ENCODE results near the gene CAMTA1.
"Not testable (repeated sequence)": the region's sequence is repeated elsewhere in the genome, so short reads cannot be mapped to it uniquely, and the experiment has no call there.

Gene CAMTA1

GRCh38 chr1:7404046-7404742 lies 618.9 kb downstream of the CAMTA1 start:
- no peak for DNase-seq

DNA sequence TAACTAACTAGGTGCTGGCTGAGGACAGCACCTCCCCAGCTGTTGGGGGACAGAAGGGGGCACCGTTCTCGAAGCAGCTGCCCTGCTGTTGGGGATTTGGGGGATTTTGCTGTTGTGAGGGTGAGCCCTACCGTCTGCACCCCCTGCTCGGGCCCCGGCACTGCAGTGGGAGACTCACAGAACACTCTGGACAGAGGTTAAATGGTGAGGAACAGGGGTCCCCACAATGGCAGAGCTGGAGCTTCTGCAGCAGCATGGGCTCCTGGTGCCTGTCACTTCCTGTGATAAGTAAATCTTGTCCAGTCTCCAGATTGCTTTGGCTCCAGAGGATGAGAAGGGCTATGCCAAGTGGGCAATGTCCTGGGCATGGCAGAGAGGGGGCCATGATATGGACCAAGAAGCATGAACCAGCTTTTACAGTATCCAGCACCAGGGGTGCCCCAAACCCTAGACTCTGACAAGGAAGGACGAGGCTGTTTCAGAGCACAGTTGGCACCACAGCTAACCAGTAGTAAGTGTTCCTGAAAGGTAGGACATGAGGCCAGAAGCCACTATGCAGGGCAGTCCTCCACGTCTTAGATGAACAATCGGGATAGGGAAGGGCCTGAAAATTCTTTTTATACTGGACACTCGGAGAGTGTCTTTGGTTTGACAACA lies 620.7 kb downstream of the CAMTA1 start:
- DNase-seq: no peak

- DNase-seq: no peak
Observed at GRCh38 chr1:7406641-7407543, 621.6 kb downstream of the CAMTA1 start.

DNA sequence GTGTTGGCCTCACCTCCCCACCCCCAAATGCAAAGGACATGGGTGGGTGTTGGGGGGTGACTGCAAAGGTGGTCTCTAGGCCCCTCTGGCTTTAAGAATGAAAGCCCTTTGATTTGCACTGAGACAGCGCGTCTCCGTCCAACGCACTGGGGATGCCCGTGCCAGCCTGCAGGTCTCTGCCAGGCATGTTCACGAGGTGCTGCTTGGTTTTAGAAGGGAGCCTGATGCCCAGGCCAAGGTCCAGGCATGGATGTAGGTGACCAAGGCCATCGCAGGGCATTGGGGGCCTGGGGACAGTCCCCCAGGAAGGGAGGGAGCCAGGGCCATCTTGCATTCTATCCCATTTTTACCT lies 622.3 kb downstream of the CAMTA1 start:
- no peak for DNase-seq

- DNase-seq: no peak
Observed at GRCh38 chr1:7407980-7408770, 622.9 kb downstream of the CAMTA1 start.

DNA sequence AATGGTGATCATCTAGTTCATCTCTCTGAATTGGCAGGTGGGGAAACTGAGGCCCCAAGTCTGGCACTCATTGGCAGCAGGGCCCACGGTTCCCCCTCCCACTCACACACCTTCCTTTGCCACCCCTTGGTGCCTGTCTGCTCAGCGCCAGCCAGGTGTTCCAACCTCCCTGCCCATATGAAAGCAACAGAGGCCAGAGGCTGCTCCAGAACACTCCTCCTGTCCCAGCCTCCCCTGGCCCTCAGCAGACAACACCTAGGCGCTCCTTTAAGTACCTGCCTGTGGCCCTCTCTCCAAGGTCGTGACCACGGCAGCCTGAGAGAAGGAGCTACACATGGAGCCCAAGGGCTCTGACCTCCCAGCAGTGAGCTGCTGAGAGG lies 623.5 kb downstream of the CAMTA1 start:
- DNase-seq: no peak

DNA sequence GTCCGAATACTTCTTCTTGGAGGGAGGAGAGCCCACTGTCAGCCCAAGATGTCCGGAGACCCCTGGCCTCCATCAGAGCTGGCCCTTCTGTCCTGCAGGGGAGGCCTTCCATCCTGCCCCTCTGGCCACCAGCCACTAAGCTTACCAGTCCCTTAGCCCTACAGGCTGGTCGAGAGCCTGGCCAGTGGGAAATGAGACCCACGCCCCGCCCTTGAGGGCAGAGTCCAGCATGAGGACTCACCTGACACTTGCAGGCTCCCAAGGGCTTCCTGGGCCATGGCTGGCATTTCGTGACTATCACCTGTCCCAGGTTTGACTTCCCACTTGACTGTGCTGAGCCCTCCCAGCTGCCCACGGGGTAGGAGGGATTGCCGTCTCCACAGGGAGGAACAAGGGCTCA lies 624.0 kb downstream of the CAMTA1 start:
- DNase-seq: no peak

GRCh38 chr1:7410156-7410555 lies 624.9 kb downstream of the CAMTA1 start:
- no peak for DNase-seq

- DNase-seq: not testable (repeated sequence)
Observed at GRCh38 chr1:7417618-7418017, 632.4 kb downstream of the CAMTA1 start.

DNA sequence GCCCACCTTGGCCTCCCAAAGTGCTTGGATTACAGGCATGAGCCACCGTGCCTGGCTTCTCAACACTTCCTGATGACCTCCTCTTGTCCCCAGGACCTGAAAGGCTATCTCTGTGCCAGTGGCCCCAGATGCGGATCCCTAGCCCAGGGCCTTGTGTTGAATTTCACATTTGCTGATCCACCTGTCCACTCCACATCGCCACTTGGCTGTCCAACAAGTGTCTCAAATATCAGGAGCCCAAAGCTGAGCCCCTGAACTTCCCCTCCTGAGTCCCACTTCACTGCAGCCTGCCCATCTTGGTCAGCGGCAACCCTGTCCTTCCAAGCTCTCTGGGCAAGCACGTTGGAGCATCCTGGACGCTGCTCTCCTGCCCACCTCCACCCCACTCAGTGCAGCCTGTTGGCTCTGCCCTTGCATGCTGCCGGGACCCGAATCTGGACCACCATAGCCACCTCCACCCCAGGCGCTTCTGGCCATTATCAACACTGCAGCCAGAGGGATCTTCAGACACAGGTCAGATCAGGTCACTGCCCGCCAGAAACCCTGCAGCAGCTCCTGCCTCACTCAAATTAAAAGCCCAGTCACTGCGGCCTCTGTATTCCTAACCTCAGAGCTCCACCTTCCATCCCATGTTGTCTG lies 633.3 kb downstream of the CAMTA1 start:
- DNase-seq: no peak

DNA sequence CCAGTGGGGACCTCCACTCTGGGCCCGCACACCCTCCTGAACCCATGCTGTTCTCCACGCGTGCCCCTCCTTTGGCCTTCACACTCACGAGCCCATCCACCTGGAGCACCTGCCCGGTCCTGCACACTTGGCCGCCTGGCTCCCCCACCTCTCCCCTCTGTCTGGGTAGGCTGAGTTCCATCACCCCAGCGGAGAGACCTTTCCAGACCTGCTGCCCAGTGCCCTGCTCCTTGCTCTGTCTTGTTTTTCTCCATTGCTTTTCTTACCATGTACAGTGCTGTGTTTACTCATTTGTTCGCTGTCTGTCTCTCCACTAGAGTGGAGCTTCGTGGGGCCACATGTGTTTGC lies 634.8 kb downstream of the CAMTA1 start:
- DNase-seq: no peak

DNA sequence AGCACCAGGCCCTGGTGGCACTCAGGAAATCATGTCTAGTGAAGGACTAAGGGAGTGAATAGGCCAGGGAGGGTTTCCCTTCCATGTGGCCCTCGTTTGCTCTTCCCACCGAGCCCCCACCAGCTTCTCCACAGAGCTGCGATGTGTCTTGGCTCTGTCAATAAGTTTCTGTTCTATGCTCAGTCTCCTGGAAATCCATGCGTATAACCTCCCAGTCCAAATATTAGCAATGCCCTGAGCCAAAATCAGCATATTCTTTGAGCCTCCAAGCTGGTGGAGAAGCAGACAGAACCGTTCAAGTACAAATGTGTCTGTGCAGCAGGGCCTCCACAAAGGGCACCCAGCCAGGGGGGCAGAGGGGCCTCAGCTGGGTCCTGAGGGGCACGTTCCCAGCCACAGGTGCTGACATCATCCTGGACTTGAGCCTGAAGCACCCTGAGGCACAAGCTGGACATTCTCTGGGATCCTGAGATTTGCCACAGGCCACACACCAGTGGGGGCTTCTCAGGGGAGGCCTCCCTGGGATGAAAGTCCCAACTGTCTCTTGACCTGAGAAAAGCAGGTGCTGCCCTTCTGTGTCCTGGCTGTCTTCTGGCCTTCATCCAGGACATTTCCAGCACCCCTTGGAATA lies 635.3 kb downstream of the CAMTA1 start:
- no peak for DNase-seq

DNA sequence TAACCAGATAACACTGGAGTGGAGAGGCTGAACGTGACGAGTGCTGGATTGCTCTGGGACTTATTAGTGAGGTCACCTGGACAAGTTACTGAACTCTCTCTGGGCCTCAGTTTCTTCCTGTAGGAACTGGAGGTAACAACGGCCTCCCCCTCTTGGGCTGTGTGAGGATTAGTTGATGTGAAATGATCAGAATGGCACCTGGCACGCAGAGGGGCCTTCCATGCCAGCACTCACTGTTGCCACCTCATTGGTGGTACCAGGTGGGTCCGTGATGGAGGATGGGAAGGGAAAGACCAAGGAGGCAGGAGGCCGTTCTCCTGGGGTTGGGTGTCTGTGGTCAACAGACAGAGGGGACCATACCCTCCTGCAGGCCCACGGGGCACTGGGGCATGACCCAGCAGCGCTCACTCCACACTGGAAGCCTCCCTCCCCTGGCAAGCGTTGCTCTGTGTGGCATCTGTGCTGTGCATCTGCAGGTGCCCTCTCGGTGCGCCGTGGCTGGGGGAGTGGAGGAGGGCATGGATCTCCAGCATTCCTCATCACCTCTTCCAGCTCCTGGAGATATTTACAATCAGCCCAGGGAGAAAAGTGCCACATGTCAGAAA lies 636.3 kb downstream of the CAMTA1 start:
- no peak for DNase-seq

- no peak for DNase-seq
Observed at GRCh38 chr1:7422081-7422480, 636.8 kb downstream of the CAMTA1 start.

- no peak for DNase-seq
Observed at GRCh38 chr1:7422561-7422960, 637.3 kb downstream of the CAMTA1 start.

DNA sequence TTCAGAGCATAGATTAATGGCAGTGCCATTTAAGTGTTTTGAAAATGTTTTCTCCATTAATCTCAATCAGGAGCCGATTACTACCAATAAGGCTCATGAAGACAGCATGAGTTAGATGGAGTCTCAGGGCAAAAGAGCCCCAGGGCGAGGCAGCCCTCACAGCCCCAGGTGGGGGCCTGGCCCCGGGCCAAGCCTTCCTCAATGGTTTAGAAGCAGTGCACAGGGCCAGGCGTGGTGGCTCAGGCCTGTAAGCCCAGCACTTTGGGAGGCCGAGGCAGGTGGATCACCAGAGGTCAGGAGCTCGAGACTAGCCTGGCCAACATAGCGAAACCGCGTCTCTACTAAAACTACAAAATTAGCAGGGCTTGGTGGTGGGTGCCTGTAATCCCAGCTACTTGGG lies 637.7 kb downstream of the CAMTA1 start:
- no peak for DNase-seq

DNA sequence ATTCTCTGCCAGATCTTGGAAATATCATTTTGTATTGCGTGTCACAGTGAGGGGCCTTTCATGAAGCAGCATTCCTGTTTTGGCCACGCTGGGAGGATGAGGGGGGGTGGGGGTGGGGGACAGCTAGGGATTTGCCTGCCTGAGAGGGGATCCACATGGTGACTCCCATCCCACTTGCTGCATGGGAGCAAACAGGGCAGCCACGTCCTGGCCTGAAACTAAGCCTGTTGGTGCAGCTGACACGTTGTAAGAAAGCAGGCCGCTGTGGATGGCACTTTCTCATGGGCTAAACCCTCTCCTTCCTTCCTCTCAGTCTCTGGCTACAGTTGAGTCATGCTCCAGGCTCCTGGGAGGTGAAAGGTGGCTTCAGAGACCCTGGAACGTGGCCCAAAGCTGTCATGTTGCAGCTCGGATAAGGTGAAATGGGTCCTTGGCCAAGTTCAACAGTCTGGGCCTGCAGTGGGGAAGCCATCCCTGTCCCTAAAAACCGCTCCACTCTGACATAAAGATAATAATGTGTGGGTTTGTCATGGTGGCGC lies 639.2 kb downstream of the CAMTA1 start:
- DNase-seq: no peak

- DNase-seq: no peak
Observed at GRCh38 chr1:7425229-7425628, 640.0 kb downstream of the CAMTA1 start.

- no peak for DNase-seq
Observed at GRCh38 chr1:7425771-7426170, 640.5 kb downstream of the CAMTA1 start.

GRCh38 chr1:7426780-7427604 lies 641.7 kb downstream of the CAMTA1 start:
- no peak for DNase-seq
